Measurements from ENCODE around the gene IGF2BP2.

- TF ChIP-seq POLR2A (IDR thresholded peaks at IDR 0.05; ENCODE audit: low read depth, low read length): no peak
- TF ChIP-seq TAF1 (IDR thresholded peaks at IDR 0.05; ENCODE audit: borderline replicate concordance, low read depth, low read length): no peak
Measured at GRCh38 chr3:185778821-185779220, 46.0 kb downstream of the IGF2BP2 start.

All from GM12892 (cell line).